WTC11 (cell line): ENCODE results near the gene CARD19.

Experiments used
- CREB1 ChIP-seq: sonication (generic); formaldehyde crosslinking; IDR thresholded peaks from 2 replicates; pipeline ENCODE4 v1.8.0; 2023; ENCODE audit warnings: mild to moderate bottlenecking, missing genetic modification reagents
- GABPB1 ChIP-seq: sonication (generic); formaldehyde crosslinking; IDR thresholded peaks from 2 replicates; pipeline ENCODE4 v1.8.1; 2023; ENCODE audit warnings: mild to moderate bottlenecking, missing genetic modification reagents
- NR1H2 ChIP-seq: sonication (generic); formaldehyde crosslinking; IDR thresholded peaks from 2 replicates; pipeline ENCODE4 v1.9.0; 2021; ENCODE audit warnings: mild to moderate bottlenecking, moderate library complexity, missing genetic modification reagents
- TEAD1 ChIP-seq: sonication (generic); formaldehyde crosslinking; IDR thresholded peaks from 2 replicates; pipeline ENCODE4 v1.8.0; 2022; ENCODE audit warnings: mild to moderate bottlenecking, missing genetic modification reagents
- ZNF263 ChIP-seq: sonication (generic); formaldehyde crosslinking; IDR thresholded peaks from 2 replicates; pipeline ENCODE4 v1.8.1; 2022; ENCODE audit warnings: low read depth, mild to moderate bottlenecking, moderate library complexity, missing genetic modification reagents
- TF ChIP-seq, protein P1 (sequence below): fragments of 200-600 bp; IDR thresholded peaks from 2 replicates; pipeline ENCODE4 v1.8.0; 2022; ENCODE audit warnings: antibody characterized with exemption
- TF ChIP-seq, protein P2 (sequence below): sonication (generic); formaldehyde crosslinking; IDR thresholded peaks from 2 replicates; pipeline ENCODE4 v1.8.1; 2022; ENCODE audit warnings: low read depth, missing genetic modification reagents, borderline replicate concordance
- TF ChIP-seq, protein P3 (sequence below): sonication (generic); formaldehyde crosslinking; IDR thresholded peaks from 2 replicates; pipeline ENCODE4 v1.8.0; 2022; ENCODE audit warnings: mild to moderate bottlenecking, missing genetic modification reagents
- TF ChIP-seq, protein P4 (sequence below): sonication (generic); formaldehyde crosslinking; IDR thresholded peaks from 2 replicates; pipeline ENCODE4 v1.8.0; 2022; ENCODE audit warnings: mild to moderate bottlenecking, missing genetic modification reagents

DNA sequence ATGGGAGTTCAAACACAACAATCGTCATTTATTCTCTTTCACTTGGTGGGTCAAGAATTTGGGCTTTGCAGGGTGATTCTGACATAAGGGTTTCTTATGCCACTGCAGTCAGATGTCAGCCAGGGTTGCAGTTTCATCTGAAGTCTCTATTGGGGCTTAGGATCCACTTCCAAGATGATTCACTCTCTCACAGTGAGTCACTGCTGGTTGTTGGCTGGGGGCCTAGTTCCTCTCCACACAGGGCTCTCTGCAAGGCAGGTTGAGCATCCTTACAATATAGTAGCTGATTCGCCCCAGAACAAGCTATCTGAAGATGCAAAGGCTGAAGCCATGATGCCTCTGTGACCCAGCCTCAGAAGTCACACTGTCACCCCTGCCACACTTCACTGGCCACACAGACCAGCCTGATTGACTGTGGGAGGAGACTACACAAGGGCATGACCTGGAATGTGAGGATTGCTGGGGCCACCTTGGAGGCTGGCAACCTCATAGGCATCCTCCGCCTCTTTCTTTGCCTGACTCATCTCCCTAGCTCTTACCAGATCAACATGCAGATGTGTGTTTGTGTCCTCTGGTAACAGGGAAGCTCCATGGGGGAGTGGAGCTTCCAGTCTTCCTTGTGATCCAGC lies 4.5 kb upstream of the CARD19 start:
- TF ChIP-seq, protein P1, sequence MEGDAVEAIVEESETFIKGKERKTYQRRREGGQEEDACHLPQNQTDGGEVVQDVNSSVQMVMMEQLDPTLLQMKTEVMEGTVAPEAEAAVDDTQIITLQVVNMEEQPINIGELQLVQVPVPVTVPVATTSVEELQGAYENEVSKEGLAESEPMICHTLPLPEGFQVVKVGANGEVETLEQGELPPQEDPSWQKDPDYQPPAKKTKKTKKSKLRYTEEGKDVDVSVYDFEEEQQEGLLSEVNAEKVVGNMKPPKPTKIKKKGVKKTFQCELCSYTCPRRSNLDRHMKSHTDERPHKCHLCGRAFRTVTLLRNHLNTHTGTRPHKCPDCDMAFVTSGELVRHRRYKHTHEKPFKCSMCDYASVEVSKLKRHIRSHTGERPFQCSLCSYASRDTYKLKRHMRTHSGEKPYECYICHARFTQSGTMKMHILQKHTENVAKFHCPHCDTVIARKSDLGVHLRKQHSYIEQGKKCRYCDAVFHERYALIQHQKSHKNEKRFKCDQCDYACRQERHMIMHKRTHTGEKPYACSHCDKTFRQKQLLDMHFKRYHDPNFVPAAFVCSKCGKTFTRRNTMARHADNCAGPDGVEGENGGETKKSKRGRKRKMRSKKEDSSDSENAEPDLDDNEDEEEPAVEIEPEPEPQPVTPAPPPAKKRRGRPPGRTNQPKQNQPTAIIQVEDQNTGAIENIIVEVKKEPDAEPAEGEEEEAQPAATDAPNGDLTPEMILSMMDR: no peak
- TF ChIP-seq NR1H2 (CRISPR knock-in tag): no peak
- no peak for TF ChIP-seq TEAD1 (CRISPR knock-in tag)
- TF ChIP-seq, protein P2, sequence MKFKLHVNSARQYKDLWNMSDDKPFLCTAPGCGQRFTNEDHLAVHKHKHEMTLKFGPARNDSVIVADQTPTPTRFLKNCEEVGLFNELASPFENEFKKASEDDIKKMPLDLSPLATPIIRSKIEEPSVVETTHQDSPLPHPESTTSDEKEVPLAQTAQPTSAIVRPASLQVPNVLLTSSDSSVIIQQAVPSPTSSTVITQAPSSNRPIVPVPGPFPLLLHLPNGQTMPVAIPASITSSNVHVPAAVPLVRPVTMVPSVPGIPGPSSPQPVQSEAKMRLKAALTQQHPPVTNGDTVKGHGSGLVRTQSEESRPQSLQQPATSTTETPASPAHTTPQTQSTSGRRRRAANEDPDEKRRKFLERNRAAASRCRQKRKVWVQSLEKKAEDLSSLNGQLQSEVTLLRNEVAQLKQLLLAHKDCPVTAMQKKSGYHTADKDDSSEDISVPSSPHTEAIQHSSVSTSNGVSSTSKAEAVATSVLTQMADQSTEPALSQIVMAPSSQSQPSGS (CRISPR knock-in tag): no peak
- no peak for TF ChIP-seq CREB1 (CRISPR knock-in tag)
- TF ChIP-seq, protein P3, sequence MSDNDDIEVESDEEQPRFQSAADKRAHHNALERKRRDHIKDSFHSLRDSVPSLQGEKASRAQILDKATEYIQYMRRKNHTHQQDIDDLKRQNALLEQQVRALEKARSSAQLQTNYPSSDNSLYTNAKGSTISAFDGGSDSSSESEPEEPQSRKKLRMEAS (CRISPR knock-in tag): no peak
- TF ChIP-seq, protein P4, sequence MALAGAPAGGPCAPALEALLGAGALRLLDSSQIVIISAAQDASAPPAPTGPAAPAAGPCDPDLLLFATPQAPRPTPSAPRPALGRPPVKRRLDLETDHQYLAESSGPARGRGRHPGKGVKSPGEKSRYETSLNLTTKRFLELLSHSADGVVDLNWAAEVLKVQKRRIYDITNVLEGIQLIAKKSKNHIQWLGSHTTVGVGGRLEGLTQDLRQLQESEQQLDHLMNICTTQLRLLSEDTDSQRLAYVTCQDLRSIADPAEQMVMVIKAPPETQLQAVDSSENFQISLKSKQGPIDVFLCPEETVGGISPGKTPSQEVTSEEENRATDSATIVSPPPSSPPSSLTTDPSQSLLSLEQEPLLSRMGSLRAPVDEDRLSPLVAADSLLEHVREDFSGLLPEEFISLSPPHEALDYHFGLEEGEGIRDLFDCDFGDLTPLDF: no peak
- TF ChIP-seq GABPB1 (CRISPR knock-in tag): no peak
- TF ChIP-seq ZNF263 (CRISPR knock-in tag): no peak
